HepG2 (cell line): Measurements from ENCODE around the gene COL26A1. TPM values are rescaled to one million over a fixed set of nuclear protein-coding genes. Genes with fewer than 3 reads are reported as not detected.

Source experiments
- ATAC-seq: fragments of 200-7000 bp; cut with Tn5 transposase; 3 replicates; pipeline ENCODE4 v1.9.1; 2020; ENCODE audit warnings: mild to moderate bottlenecking, moderate library complexity
- BruUV-seq: library from RNA; stranded (reverse); fragments of 400-500 nt; replicated peaks from 2 replicates; lab custom pipeline; 2021; lab: Mats Ljungman, UMichigan
- CTCF ChIA-PET: fragments of 300-600 bp; formaldehyde crosslinking; extraction: SDS; loops from one replicate; lab custom pipeline; 2021; ENCODE audit warnings: low total read pairs, inconsistent platforms, low intra/inter-chr PET ratio; lab: Yijun Ruan, JAX
- POLR2A ChIA-PET: fragments of 350-600 bp; sonication (Branson Sonifier 250); formaldehyde crosslinking; loops from one replicate; lab custom pipeline; 2020; ENCODE audit warnings: antibody characterized with exemption, inconsistent platforms; lab: Yijun Ruan, JAX
- DNase-seq: peaks from one replicate; pipeline ENCODE4 v3.0.0-alpha.2; 2015; ENCODE audit warnings: low spot score
- FAIRE-seq: peaks from 3 replicates; lab custom pipeline; 2011; peaks lifted over from hg19 to GRCh38; lab: Jason Lieb, UNC
- H2AFZ ChIP-seq: one replicate; pipeline ENCODE4 v1.6.1; 2011; ENCODE audit warnings: low read length, inconsistent platforms
- H3K27ac ChIP-seq: fragments of 300-600 bp; 3 replicates; pipeline ENCODE4 v1.8.0; 2011; ENCODE audit warnings: mixed run types, mild to moderate bottlenecking, mixed read lengths, low read length, inconsistent platforms; ENCODE audit not compliant: insufficient read depth; ENCODE audit errors: extremely low read length
- H3K27me3 ChIP-seq, 2 experiments: fragments of 200-600 bp in 1 of 2; 2 replicates in 1 of 2; 3 replicates in 1 of 2; pipeline versions ENCODE4 v1.6.0 to v1.8.0; 2011; ENCODE audit warnings: low read length in 2 of 2, mild to moderate bottlenecking in 2 of 2, moderate library complexity in 2 of 2, inconsistent platforms in 1 of 2; ENCODE audit not compliant: insufficient read depth in 2 of 2, control insufficient read depth in 1 of 2
- H3K36me3 ChIP-seq, 2 experiments: fragments of 200-600 bp in 1 of 2; replicated peaks in 1 of 2; 2 replicates in 1 of 2; 3 replicates in 1 of 2; pipeline versions ENCODE4 v1.5.1 to v1.8.0; 2011; ENCODE audit warnings: low read length in 2 of 2, inconsistent platforms in 1 of 2; ENCODE audit not compliant: insufficient read depth in 2 of 2, control insufficient read depth in 1 of 2
- H3K4me1 ChIP-seq: 2 replicates; pipeline ENCODE4 v1.5.1; 2012; ENCODE audit warnings: low read length, inconsistent platforms; ENCODE audit not compliant: insufficient read depth
- H3K4me2 ChIP-seq: 2 replicates; pipeline ENCODE4 v1.6.0; 2011; ENCODE audit warnings: low read depth, low read length, inconsistent platforms
- H3K4me3 ChIP-seq, 3 experiments: fragments of 200-600 bp in 1 of 3; sonication (generic), shearing (Covaris generic) in 1 of 3; replicated peaks in 1 of 3; 2 replicates each; pipeline ENCODE4 v1.5.1; 2011 to 2016; ENCODE audit warnings: low read length in 3 of 3, inconsistent platforms in 2 of 3, low read depth in 2 of 3, mild to moderate bottlenecking in 2 of 3, control low read depth in 1 of 3, mixed read lengths in 1 of 3; ENCODE audit not compliant: insufficient read depth in 1 of 3
- H3K79me2 ChIP-seq: one replicate; pipeline ENCODE4 v1.6.1; 2011; ENCODE audit warnings: low read length, inconsistent platforms; ENCODE audit not compliant: insufficient read depth
- H3K9ac ChIP-seq: 2 replicates; pipeline ENCODE4 v1.6.0; 2011; ENCODE audit warnings: mild to moderate bottlenecking, low read depth, low read length, inconsistent platforms; ENCODE audit not compliant: insufficient read depth
- H3K9me3 ChIP-seq: 2 replicates; pipeline ENCODE4 v1.5.1; 2012; ENCODE audit warnings: mild to moderate bottlenecking, low read length
- H4K20me1 ChIP-seq: 2 replicates; pipeline ENCODE4 v1.6.0; 2011; ENCODE audit warnings: inconsistent platforms, mild to moderate bottlenecking, low read length, moderate library complexity; ENCODE audit not compliant: insufficient read depth
- ATAD3A ChIP-seq: sonication (generic); formaldehyde crosslinking; IDR thresholded peaks from 2 replicates; pipeline ENCODE4 v1.4.0; 2020; ENCODE audit warnings: missing genetic modification reagents
- MTA3 ChIP-seq: sonication (generic); formaldehyde crosslinking; IDR thresholded peaks from 2 replicates; pipeline ENCODE4 v1.4.0; 2020; ENCODE audit warnings: missing genetic modification reagents
- YY1 ChIP-seq: IDR thresholded peaks from 2 replicates; pipeline ENCODE4 v1.6.1; 2011; ENCODE audit warnings: low read length, low read depth, moderate library complexity, mild to moderate bottlenecking; ENCODE audit not compliant: insufficient read depth, insufficient replicate concordance
- ZNF230 ChIP-seq: sonication (generic); formaldehyde crosslinking; IDR thresholded peaks from 2 replicates; pipeline ENCODE4 v1.4.0; 2020; ENCODE audit warnings: mild to moderate bottlenecking, missing genetic modification reagents
- ZNF329 ChIP-seq: sonication (generic); formaldehyde crosslinking; IDR thresholded peaks from 2 replicates; pipeline ENCODE4 v1.9.0; 2021; ENCODE audit warnings: low read depth, mild to moderate bottlenecking, missing genetic modification reagents
- ZNF501 ChIP-seq: sonication (generic); formaldehyde crosslinking; IDR thresholded peaks from 2 replicates; pipeline ENCODE4 v1.5.1; 2020; ENCODE audit warnings: mild to moderate bottlenecking, moderate library complexity, missing genetic modification reagents
- ZNF644 ChIP-seq: IDR thresholded peaks from 2 replicates; pipeline ENCODE4 v1.6.1; 2016; ENCODE audit warnings: low read depth
- ZNF746 ChIP-seq: sonication (generic); formaldehyde crosslinking; IDR thresholded peaks from 2 replicates; pipeline ENCODE4 v1.8.0; 2022; ENCODE audit warnings: mild to moderate bottlenecking, missing genetic modification reagents
- WGBS: methylation state at CpG from one replicate; pipeline ENCODE4 v1.1.6; 2017; ENCODE audit warnings: low lambda C conversion rate; 5-methylcytosine and 5-hydroxymethylcytosine counted together
- in situ Hi-C: cut with HindIII; loops from 2 replicates; pipeline ENCODE4 v1.10.0; 2017; ENCODE audit warnings: low pct_unique_long_range_greater_than_20kb; ENCODE audit not compliant: extremely low pct_ligation_motif_present
- intact Hi-C: fragments of 100-400 bp; cut with micrococcal nuclease; formaldehyde crosslinking; loops from one replicate; pipeline ENCODE4 v1.10.0; 2022; ENCODE audit not compliant: unreplicated experiment
- polyA plus RNA-seq, 8 experiments: library from polyadenylated mRNA; depleted of rRNA in 3 of 8; stranded (reverse) in 7 of 8; unstranded in 1 of 8; fragments of >200 nt; fragmentation: Illumina TruSeq in 4 of 8; extraction: Trizol in 4 of 8; gene quantifications; 2 replicates each; pipeline versions ENCODE4 v1.2.1 to v1.2.3, GENCODE V29; 2011 to 2016; ENCODE audit warnings: low read depth in 4 of 8, missing spikeins in 1 of 8, mixed read lengths in 1 of 8; ENCODE audit not compliant: insufficient read depth in 1 of 8
- total RNA-seq, 5 experiments: library from RNA; depleted of rRNA; stranded (reverse); fragments of >200 nt; fragmentation: Illumina TruSeq; extraction: Trizol; gene quantifications; 2 replicates each; pipeline ENCODE4 v1.2.3, GENCODE V29; 2016; ENCODE audit warnings: low read depth in 1 of 5
- TF ChIP-seq, protein P1 (sequence below): sonication (generic); formaldehyde crosslinking; IDR thresholded peaks from 2 replicates; pipeline ENCODE4 v1.4.0; 2020; ENCODE audit warnings: mild to moderate bottlenecking, missing genetic modification reagents
- TF ChIP-seq, protein P2 (sequence below): sonication (generic); formaldehyde crosslinking; IDR thresholded peaks from 2 replicates; pipeline ENCODE4 v1.9.0; 2021; ENCODE audit warnings: missing genetic modification reagents, borderline replicate concordance
- TF ChIP-seq, protein P3 (sequence below): sonication (generic); formaldehyde crosslinking; IDR thresholded peaks from one replicate; pipeline ENCODE4 v1.5.1; 2020; ENCODE audit warnings: mild to moderate bottlenecking, missing genetic modification reagents; ENCODE audit errors: not compliant biosample characterization

The COL26A1 gene
- total and polyA plus RNA-seq, 2 of the 13 experiments (the other 11 are each of a cell fraction or from before 2014, with no cell fraction given), result 7.8 to 9.2 TPM

DNA sequence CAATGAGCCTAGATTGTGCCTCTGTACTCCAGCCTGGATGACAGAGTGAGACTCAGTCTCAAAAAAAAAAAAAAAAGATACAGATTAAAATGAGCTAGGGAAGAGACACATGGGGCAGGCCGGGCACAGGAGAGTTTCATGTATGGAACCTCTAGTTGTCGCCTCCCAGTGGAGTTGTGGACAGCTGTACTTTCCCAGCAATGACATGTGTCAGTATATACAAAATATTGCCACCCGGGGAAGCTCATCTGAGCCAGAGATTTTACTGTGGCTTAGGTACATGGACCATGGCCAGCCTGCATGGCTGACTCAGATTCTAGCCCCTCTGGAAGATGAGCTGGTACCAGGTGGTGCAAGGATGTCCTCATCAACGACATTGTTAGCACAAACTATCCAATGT lies 87.4 kb downstream of the COL26A1 start (continued):
- TF ChIP-seq, protein P1, sequence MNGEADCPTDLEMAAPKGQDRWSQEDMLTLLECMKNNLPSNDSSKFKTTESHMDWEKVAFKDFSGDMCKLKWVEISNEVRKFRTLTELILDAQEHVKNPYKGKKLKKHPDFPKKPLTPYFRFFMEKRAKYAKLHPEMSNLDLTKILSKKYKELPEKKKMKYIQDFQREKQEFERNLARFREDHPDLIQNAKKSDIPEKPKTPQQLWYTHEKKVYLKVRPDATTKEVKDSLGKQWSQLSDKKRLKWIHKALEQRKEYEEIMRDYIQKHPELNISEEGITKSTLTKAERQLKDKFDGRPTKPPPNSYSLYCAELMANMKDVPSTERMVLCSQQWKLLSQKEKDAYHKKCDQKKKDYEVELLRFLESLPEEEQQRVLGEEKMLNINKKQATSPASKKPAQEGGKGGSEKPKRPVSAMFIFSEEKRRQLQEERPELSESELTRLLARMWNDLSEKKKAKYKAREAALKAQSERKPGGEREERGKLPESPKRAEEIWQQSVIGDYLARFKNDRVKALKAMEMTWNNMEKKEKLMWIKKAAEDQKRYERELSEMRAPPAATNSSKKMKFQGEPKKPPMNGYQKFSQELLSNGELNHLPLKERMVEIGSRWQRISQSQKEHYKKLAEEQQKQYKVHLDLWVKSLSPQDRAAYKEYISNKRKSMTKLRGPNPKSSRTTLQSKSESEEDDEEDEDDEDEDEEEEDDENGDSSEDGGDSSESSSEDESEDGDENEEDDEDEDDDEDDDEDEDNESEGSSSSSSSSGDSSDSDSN (CRISPR knock-in tag), result no peak
- TF ChIP-seq YY1, result no peak
- no peak for TF ChIP-seq ZNF644
- TF ChIP-seq ZNF501 (CRISPR knock-in tag), result no peak
- TF ChIP-seq, protein P2, sequence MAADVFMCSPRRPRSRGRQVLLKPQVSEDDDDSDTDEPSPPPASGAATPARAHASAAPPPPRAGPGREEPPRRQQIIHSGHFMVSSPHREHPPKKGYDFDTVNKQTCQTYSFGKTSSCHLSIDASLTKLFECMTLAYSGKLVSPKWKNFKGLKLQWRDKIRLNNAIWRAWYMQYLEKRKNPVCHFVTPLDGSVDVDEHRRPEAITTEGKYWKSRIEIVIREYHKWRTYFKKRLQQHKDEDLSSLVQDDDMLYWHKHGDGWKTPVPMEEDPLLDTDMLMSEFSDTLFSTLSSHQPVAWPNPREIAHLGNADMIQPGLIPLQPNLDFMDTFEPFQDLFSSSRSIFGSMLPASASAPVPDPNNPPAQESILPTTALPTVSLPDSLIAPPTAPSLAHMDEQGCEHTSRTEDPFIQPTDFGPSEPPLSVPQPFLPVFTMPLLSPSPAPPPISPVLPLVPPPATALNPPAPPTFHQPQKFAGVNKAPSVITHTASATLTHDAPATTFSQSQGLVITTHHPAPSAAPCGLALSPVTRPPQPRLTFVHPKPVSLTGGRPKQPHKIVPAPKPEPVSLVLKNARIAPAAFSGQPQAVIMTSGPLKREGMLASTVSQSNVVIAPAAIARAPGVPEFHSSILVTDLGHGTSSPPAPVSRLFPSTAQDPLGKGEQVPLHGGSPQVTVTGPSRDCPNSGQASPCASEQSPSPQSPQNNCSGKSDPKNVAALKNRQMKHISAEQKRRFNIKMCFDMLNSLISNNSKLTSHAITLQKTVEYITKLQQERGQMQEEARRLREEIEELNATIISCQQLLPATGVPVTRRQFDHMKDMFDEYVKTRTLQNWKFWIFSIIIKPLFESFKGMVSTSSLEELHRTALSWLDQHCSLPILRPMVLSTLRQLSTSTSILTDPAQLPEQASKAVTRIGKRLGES (CRISPR knock-in tag), result no peak

- BruUV-seq, result no TSS peak
- POLR2A ChIA-PET, result no interaction called here
- TF ChIP-seq ATAD3A (CRISPR knock-in tag), result no peak
- TF ChIP-seq MTA3 (CRISPR knock-in tag), result no peak
- no peak for TF ChIP-seq ZNF230 (CRISPR knock-in tag)
- no peak for TF ChIP-seq ZNF746 (CRISPR knock-in tag)
- TF ChIP-seq, protein P3, sequence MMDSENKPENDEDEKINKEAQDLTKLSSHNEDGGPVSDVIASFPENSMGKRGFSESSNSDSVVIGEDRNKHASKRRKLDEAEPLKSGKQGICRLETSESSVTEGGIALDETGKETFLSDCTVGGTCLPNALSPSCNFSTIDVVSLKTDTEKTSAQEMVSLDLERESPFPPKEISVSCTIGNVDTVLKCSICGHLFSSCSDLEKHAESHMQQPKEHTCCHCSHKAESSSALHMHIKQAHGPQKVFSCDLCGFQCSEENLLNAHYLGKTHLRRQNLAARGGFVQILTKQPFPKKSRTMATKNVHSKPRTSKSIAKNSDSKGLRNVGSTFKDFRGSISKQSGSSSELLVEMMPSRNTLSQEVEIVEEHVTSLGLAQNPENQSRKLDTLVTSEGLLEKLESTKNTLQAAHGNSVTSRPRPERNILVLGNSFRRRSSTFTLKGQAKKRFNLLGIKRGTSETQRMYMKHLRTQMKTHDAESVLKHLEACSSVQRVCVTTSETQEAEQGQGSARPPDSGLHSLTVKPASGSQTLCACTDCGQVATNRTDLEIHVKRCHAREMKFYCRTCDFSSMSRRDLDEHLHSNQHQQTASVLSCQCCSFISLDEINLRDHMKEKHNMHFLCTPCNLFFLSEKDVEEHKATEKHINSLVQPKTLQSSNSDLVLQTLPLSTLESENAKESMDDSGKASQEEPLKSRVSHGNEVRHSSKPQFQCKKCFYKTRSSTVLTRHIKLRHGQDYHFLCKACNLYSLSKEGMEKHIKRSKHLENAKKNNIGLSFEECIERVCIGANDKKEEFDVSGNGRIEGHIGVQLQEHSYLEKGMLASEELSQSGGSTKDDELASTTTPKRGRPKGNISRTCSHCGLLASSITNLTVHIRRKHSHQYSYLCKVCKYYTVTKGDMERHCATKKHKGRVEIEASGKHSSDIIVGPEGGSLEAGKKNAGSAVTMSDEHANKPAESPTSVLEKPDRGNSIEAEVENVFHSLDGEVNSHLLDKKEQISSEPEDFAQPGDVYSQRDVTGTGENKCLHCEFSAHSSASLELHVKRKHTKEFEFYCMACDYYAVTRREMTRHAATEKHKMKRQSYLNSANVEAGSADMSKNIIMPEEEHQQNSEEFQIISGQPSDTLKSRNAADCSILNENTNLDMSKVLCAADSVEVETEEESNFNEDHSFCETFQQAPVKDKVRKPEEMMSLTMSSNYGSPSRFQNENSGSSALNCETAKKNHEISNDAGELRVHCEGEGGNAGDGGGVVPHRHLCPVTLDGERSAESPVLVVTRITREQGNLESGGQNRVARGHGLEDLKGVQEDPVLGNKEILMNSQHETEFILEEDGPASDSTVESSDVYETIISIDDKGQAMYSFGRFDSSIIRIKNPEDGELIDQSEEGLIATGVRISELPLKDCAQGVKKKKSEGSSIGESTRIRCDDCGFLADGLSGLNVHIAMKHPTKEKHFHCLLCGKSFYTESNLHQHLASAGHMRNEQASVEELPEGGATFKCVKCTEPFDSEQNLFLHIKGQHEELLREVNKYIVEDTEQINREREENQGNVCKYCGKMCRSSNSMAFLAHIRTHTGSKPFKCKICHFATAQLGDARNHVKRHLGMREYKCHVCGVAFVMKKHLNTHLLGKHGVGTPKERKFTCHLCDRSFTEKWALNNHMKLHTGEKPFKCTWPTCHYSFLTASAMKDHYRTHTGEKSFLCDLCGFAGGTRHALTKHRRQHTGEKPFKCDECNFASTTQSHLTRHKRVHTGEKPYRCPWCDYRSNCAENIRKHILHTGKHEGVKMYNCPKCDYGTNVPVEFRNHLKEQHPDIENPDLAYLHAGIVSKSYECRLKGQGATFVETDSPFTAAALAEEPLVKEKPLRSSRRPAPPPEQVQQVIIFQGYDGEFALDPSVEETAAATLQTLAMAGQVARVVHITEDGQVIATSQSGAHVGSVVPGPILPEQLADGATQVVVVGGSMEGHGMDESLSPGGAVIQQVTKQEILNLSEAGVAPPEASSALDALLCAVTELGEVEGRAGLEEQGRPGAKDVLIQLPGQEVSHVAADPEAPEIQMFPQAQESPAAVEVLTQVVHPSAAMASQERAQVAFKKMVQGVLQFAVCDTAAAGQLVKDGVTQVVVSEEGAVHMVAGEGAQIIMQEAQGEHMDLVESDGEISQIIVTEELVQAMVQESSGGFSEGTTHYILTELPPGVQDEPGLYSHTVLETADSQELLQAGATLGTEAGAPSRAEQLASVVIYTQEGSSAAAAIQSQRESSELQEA (CRISPR knock-in tag), result no peak
- no peak for TF ChIP-seq ZNF329 (CRISPR knock-in tag)
Measured at GRCh38 chr7:101453617-101454016, 90.9 kb downstream of the COL26A1 start.

More at GRCh38 chr7:101453617-101454016, 90.9 kb downstream of the COL26A1 start:
- H3K9ac ChIP-seq, result no peak overlapping the region
- no peaks in the 10 kb centered on the region for H3K36me3 ChIP-seq
- CTCF ChIA-PET, result no interaction called here
- H3K4me2 ChIP-seq, result no peak overlapping the region
- no peaks in the 10 kb centered on the region for H3K4me1 ChIP-seq
- ATAC-seq (no peak), FAIRE-seq (no peak), DNase-seq (no peak)
- no peak overlapping the region for H3K4me3 ChIP-seq
- no peaks in the 10 kb centered on the region for H3K79me2 ChIP-seq
- no peaks in the 10 kb centered on the region for H4K20me1 ChIP-seq
- H3K27me3 ChIP-seq, result no peaks in the 10 kb centered on the region
- intact Hi-C loops, result no loop called here
- no peak overlapping the region for H3K27ac ChIP-seq
- H2AFZ ChIP-seq, result no peak overlapping the region
- no peaks in the 10 kb centered on the region for H3K9me3 ChIP-seq
- 77% methylated on average over 5 of the region's 5 CpGs for WGBS
- in situ Hi-C loops, result no loop called here
